H1 (cell line): Measurements from ENCODE around the gene DLG4. TPM values are rescaled to one million over a fixed set of nuclear protein-coding genes. Genes with fewer than 3 reads are reported as not detected.

Experiments used
- EGR1 ChIP-seq: IDR thresholded peaks from 2 replicates; pipeline ENCODE4 v1.6.1; 2011; ENCODE audit warnings: low read depth, low read length, borderline replicate concordance
- polyA plus RNA-seq, 7 experiments: library from polyadenylated mRNA; depleted of rRNA in 3 of 7; stranded (reverse) in 5 of 7; unstranded in 2 of 7; fragments of >200 nt in 5 of 7; fragments of 200-250 nt in 2 of 7; gene quantifications; 1 replicate in 5 of 7; 2 replicates in 1 of 7; 4 replicates in 1 of 7; pipeline versions ENCODE4 v1.2.1 to v1.2.3, GENCODE V29; 2011 to 2013; ENCODE audit warnings: missing spikeins in 2 of 7, mixed read lengths in 2 of 7
- total RNA-seq: library from RNA; stranded (reverse); fragmentation: NEBNext Ultra II Directional; extraction: Animal tissue kit (Norgen Biotek cat#: 25700); gene quantifications from 2 replicates; pipeline ENCODE4 v1.2.1, GENCODE V29; 2021

The DLG4 gene
- total and polyA plus RNA-seq, 2 of the 8 experiments (the other 6 are each of a cell fraction or from before 2014, with no cell fraction given): 18.9 to 45.9 TPM

DNA sequence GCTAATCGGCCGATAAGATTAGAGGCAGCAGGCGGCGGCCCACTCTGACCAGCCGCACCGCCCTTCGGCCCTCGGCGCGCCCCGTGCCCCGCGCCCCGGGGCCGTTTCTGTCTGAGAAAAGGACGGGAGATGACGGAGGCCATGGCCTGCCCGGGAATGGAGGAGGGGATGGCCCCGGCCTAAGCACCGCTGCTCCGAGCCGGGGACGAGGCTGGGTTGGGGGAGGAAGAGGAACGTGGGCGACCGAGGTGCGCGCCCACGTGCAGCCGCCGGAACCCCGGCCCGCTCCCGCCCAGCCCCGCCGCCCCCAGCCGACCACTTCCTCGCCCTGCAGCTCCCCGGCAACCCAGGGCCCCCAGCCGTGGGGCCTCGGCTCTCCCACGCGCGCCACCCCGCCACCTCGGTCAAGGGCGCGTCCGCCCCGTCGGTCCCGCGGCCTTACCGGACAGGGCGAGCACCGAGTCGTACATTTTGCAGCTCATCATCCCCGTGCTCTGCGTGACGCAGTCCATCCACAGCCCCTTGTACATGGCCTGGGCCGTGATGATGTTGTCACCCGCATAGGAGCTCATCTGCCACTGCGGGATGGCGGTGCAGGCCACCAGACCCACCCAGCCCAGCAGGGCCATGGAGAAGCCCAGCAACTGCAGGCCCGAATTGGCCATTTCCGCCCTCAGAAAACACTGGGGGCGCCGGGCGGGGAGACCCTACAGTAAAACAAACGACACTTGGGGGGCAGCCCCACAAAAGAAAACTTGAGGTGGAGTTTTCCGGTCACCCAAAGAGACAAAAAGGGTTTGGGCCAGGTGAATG lies 41.9 kb upstream of the DLG4 start (continued):
- TF ChIP-seq EGR1: no peak
- TF ChIP-seq, all 59 proteins: peak for 7
